HG02884 (cell line): ENCODE data around the gene SLC18B1.

Experiments
- ATAC-seq: cut with Tn5 transposase; IDR thresholded peaks from one replicate; pipeline ENCODE4 v1.9.1; 2021; ENCODE audit warnings: mild to moderate bottlenecking, moderate library complexity; ENCODE audit not compliant: unreplicated experiment

Gene SLC18B1

DNA sequence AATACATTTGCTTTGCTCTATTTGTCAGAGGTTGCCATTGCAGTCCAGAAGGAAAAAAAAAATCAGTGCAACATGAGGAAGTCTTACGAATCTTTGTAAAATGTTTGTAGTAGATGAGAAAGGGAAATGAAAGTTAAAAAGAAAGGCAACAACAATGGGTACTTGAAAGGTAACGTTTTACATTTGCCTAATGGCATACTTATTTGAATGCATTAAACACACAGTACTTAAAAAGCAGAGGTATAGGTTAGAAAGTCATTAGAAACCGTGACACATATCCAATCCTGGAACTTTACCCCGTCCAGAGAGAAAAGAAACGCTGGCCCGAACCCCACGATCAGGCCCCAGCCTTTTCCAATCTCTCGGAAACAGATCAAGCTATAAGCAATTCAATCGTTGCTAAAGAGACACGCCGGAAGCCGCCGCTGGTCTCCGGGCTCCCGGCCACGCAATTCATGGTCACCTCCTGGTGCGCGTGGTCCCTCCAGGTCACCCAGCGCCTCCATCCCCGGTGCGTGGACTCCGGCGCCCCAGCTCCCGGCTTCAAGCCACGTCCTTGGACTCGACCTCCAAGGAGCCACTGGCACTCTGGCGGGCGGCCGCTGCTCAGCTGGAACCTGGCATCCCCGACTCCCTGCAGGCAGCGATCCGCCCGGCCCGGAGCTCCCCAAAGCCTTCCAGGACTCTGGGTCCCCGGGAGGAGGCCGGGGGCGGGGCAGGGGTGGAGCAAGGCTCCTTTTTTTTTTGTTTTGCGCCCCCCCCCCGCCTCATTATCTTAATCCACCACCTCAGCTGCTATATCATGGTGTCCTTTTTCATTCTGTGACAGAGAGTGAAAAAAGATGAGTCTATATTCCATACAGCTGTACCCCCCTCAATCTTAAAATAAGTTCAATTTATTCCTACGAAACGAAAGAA lies at the start of gene SLC18B1:
TSS of gene SLC18B1 (minus strand) at position 687 of the 918 bp plus-strand sequence. CDS start at position 506, 181 bp downstream.
- ATAC-seq: peak; percentile 39

- no peak for ATAC-seq
Observed at GRCh38 chr6:132843316-132844035, 45.0 kb upstream of the SLC18B1 start.

DNA sequence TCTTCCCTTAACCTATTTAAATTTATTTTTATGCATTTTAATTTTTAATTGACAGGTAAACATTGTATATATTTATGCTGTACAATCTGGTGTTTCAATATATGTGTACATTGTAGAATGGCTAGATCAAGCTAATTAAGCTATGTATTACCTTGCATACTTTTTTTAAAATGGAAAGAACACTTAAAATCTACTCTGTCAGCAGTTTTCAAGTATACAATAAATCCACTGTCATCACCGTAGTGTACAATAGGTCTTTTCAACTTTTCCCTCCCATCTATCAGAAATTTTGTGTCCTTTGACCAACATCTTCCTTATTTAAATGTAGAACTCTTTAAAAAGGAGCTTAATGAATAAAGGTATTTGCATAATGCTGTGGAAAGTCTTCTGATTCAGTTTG lies 43.5 kb upstream of the SLC18B1 start:
- ATAC-seq: no peak

GRCh38 chr6:132832891-132833290 lies 34.5 kb upstream of the SLC18B1 start:
- ATAC-seq: no peak

GRCh38 chr6:132830334-132830751 lies 31.9 kb upstream of the SLC18B1 start:
- no peak for ATAC-seq

- no peak for ATAC-seq
Observed at GRCh38 chr6:132820629-132821381, 22.4 kb upstream of the SLC18B1 start.

- ATAC-seq: no peak
Observed at GRCh38 chr6:132819405-132820161, 21.1 kb upstream of the SLC18B1 start.

- no peak for ATAC-seq
Observed at GRCh38 chr6:132818404-132819359, 20.2 kb upstream of the SLC18B1 start.

DNA sequence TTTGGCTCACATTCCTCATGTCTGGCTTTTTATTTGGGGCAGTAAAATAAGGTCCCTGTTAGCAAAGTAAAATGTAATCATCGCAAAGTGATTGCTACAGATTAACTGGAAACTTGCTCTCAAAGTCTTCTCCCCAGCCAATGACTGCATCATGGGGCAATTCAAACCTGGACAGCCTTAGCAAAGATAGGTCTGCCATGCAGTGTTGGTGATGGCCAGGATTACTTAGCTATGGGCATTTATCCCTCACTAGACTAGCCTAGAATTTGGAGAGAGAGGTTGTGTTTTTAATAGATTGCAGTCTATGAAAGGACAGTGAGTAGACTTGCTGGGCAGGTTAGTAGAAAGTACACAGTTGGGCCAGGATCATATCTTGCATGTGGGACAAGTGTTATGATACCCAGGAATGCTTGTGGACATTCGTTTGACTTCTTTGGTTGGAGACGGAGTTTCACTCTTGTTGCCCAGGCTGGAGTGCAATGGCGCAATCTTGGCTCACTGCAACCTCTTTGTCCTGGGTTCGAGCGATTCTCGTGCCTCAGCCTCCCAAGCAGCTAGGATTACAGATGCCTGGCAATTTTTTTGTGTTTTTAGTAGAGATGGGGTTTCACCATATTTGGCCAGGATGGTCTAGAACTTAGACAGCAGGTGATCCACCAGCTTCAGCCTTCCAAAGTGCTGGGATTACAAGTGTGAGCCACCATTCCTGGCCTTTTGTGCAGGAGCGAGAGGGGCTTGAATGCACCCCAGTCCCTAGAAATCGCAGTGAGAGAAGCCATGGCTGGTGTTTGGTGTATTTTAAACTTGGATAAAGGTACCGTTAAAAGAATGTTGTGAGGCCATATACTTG lies 19.3 kb upstream of the SLC18B1 start:
- ATAC-seq: no peak

GRCh38 chr6:132816660-132817059 lies 18.2 kb upstream of the SLC18B1 start:
- ATAC-seq: no peak

DNA sequence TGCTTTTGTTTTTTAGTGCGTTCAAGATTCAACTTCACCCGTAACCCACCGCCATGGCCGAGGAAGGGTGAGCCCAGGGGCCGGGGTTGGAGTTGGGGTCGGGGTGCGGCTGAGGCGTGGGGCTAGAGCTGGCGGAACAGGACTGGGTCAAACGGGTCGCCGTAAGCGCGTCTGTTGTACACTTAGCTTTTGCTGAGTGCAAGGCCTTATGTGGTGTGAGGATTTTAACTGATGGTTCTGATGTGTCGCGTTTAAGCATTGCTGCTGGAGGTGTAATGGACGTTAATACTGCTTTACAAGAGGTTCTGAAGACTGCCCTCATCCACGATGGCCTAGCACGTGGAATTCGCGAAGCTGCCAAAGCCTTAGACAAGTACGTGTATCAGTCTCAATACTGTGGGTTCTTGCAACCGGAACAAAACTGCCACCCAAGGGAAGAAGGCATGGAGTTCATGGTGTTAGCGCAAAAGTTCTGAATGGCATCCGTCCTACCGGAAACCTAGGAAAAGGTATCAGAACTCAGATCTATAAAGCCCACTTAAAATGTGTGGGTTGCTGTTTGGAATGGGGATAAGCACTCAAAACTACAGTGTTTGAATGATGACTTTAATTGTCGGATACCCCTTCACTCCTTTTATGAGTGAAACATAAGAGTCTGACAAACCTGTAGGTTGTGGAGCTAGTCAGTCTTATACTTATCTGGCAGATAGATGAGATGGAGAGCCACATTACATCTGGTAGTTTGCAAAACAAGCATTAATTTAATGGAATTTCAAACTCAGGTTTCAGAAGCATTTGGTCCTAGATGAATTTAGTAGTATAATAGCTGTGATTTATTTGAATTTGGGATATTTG lies 16.5 kb upstream of the SLC18B1 start:
- no peak for ATAC-seq

- peak; percentile 29 for ATAC-seq
Observed at GRCh38 chr6:132813173-132813856, 14.9 kb upstream of the SLC18B1 start.

- ATAC-seq: peak; percentile 2
Observed at GRCh38 chr6:132812756-132813172, 14.3 kb upstream of the SLC18B1 start.

- no peak for ATAC-seq
Observed at GRCh38 chr6:132812255-132812732, 13.9 kb upstream of the SLC18B1 start.

DNA sequence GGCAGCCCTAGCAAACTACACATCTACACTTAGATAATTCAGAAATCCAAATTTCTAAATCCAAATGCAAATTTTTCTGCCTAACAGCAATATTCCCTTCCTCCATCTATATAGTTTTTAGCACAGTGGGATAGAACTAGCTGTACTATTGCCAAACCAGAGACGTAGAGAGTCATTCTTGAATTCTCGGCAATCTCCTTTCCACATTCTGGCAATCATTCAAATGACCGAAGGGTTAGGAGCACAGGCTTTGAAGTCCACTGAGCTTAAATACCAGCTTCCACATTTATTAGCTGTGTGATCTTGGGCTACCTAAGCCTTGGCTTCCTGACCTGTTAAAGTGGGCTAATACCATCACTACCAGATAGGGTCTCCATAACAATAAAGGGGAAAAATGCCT lies 12.8 kb upstream of the SLC18B1 start:
- no peak for ATAC-seq

- ATAC-seq: no peak
Observed at GRCh38 chr6:132805548-132805947, 7.1 kb upstream of the SLC18B1 start.

GRCh38 chr6:132804251-132804650 lies 5.8 kb upstream of the SLC18B1 start:
- ATAC-seq: no peak
